GM23338 (cell line): ENCODE results near the gene WDHD1. TPM values are rescaled to one million over a fixed set of nuclear protein-coding genes. Genes with fewer than 3 reads are reported as not detected.
A peak's percentile ranks its signal among the peaks of the same experiment; 100 is the strongest.

Experiments
- ATAC-seq: fragments of 200-7000 bp; cut with Tn5 transposase; 3 replicates; pipeline ENCODE4 v1.9.1; 2020
- DNase-seq: peaks from one replicate; pipeline ENCODE4 v3.0.0-alpha.2; 2015; ENCODE audit warnings: low spot score
- H2AFZ ChIP-seq: fragments of 200-600 bp; sonication (generic); 2 replicates; pipeline ENCODE4 v1.8.0; 2016; ENCODE audit warnings: antibody characterized with exemption, mild to moderate bottlenecking, moderate library complexity
- H3F3A ChIP-seq: fragments of 200-600 bp; sonication (generic); replicated peaks from 2 replicates; pipeline ENCODE4 v1.8.0; 2017; ENCODE audit warnings: antibody characterized with exemption, mixed run types, low read depth
- H3K27ac ChIP-seq: fragments of 200-600 bp; sonication (generic); 2 replicates; pipeline ENCODE4 v1.6.1; 2016; ENCODE audit warnings: low read depth
- H3K27me3 ChIP-seq: fragments of 200-600 bp; sonication (generic); 2 replicates; pipeline ENCODE4 v1.8.0; 2016; ENCODE audit warnings: mild to moderate bottlenecking, mixed run types, moderate library complexity; ENCODE audit not compliant: insufficient read depth
- H3K36me3 ChIP-seq: fragments of 200-600 bp; sonication (generic); 2 replicates; pipeline ENCODE4 v1.8.0; 2016; ENCODE audit warnings: mild to moderate bottlenecking; ENCODE audit not compliant: insufficient read depth
- H3K4me1 ChIP-seq: fragments of 200-600 bp; sonication (generic); 2 replicates; pipeline ENCODE4 v1.8.0; 2016; ENCODE audit warnings: mild to moderate bottlenecking, moderate library complexity; ENCODE audit not compliant: insufficient read depth
- H3K4me2 ChIP-seq: fragments of 200-600 bp; sonication (generic); 2 replicates; pipeline ENCODE4 v1.7.1; 2017; ENCODE audit warnings: mixed run types
- H3K4me3 ChIP-seq: fragments of 200-600 bp; sonication (generic); 2 replicates; pipeline ENCODE4 v1.6.1; 2016; ENCODE audit warnings: mixed run types
- H3K79me2 ChIP-seq: fragments of 200-600 bp; sonication (generic); replicated peaks from 2 replicates; pipeline ENCODE4 v1.8.0; 2017; ENCODE audit warnings: mild to moderate bottlenecking; ENCODE audit not compliant: insufficient read depth
- H3K9me2 ChIP-seq: fragments of 200-600 bp; sonication (generic); 2 replicates; pipeline ENCODE4 v1.8.0; 2017; ENCODE audit not compliant: insufficient read depth
- H4K20me1 ChIP-seq: fragments of 200-600 bp; sonication (generic); replicated peaks from 2 replicates; pipeline ENCODE4 v1.8.0; 2017; ENCODE audit warnings: mild to moderate bottlenecking; ENCODE audit not compliant: insufficient read depth
- H3K27ac Mint-ChIP-seq: 2 replicates; pipeline ENCODE4 v1.8.0; 2020; ENCODE audit warnings: inconsistent platforms, mild to moderate bottlenecking, moderate library complexity, mixed read lengths
- H3K27me3 Mint-ChIP-seq: 3 replicates; pipeline ENCODE4 v1.8.0; 2022; ENCODE audit warnings: low read depth, mild to moderate bottlenecking, moderate library complexity, mixed read lengths, inconsistent platforms; ENCODE audit not compliant: insufficient read depth, poor library complexity
- H3K36me3 Mint-ChIP-seq: 3 replicates; pipeline ENCODE4 v1.8.0; 2021; ENCODE audit warnings: low read depth, mild to moderate bottlenecking, inconsistent platforms, moderate library complexity, mixed read lengths
- H3K4me1 Mint-ChIP-seq: 3 replicates; pipeline ENCODE4 v1.8.0; 2020; ENCODE audit warnings: mild to moderate bottlenecking, inconsistent platforms, mixed read lengths
- H3K4me3 Mint-ChIP-seq: 3 replicates; pipeline ENCODE4 v1.8.0; 2021; ENCODE audit warnings: moderate library complexity, mild to moderate bottlenecking, inconsistent platforms, mixed read lengths
- H3K9me3 Mint-ChIP-seq: 3 replicates; pipeline ENCODE4 v1.8.0; 2020; ENCODE audit warnings: moderate library complexity, mild to moderate bottlenecking, inconsistent platforms, mixed read lengths
- CREB1 ChIP-seq: fragments of 250-450 bp; sonication (Bioruptor Pico); IDR thresholded peaks from 2 replicates; pipeline ENCODE4 v1.5.0; 2020; ENCODE audit warnings: low read depth, mild to moderate bottlenecking, moderate library complexity
- CTCF ChIP-seq, 2 experiments: fragments of 200-600 bp in 1 of 2; sonication (generic) in 1 of 2; conservative IDR thresholded peaks; 2 replicates each; pipeline versions ENCODE4 v1.5.1 to v1.6.1; 2016 to 2017; ENCODE audit warnings: antibody characterized with exemption in 2 of 2, low read depth in 2 of 2, mild to moderate bottlenecking in 2 of 2, moderate library complexity in 1 of 2
- ETS1 ChIP-seq: IDR thresholded peaks from 2 replicates; pipeline ENCODE4 v1.6.1; 2016; ENCODE audit warnings: antibody characterized with exemption
- EZH2 ChIP-seq: fragments of 200-600 bp; sonication (generic); IDR thresholded peaks from one replicate; pipeline ENCODE4 v1.8.0; 2017; ENCODE audit warnings: antibody characterized with exemption, mild to moderate bottlenecking, low read depth; ENCODE audit not compliant: unreplicated experiment
- EZH2phosphoT487 ChIP-seq: fragments of 200-600 bp; sonication (generic); IDR thresholded peaks from one replicate; pipeline ENCODE4 v1.8.1; 2018; ENCODE audit warnings: antibody characterized with exemption; ENCODE audit not compliant: unreplicated experiment
- JUNB ChIP-seq: IDR thresholded peaks from one replicate; pipeline ENCODE4 v1.6.1; 2016; ENCODE audit warnings: antibody characterized with exemption; ENCODE audit not compliant: unreplicated experiment
- NANOG ChIP-seq: IDR thresholded peaks from 2 replicates; pipeline ENCODE4 v1.6.1; 2016; ENCODE audit warnings: antibody characterized with exemption, borderline replicate concordance
- POLR2AphosphoS5 ChIP-seq: IDR thresholded peaks from 2 replicates; pipeline ENCODE4 v1.6.1; 2016; ENCODE audit warnings: antibody characterized with exemption, low read depth
- REST ChIP-seq: IDR thresholded peaks from one replicate; pipeline ENCODE4 v1.6.1; 2018; ENCODE audit warnings: antibody characterized with exemption; ENCODE audit not compliant: unreplicated experiment
- STAT1 ChIP-seq: IDR thresholded peaks from one replicate; pipeline ENCODE4 v1.6.1; 2016; ENCODE audit warnings: antibody characterized with exemption; ENCODE audit not compliant: unreplicated experiment
- ZNF114 ChIP-seq: fragments of 250-450 bp; sonication (Bioruptor Pico); IDR thresholded peaks from 2 replicates; pipeline ENCODE4 v1.5.0; 2020; ENCODE audit warnings: mild to moderate bottlenecking, moderate library complexity
- ZNF331 ChIP-seq: fragments of 250-450 bp; sonication (Bioruptor Pico); IDR thresholded peaks from 2 replicates; pipeline ENCODE4 v1.5.0; 2020; ENCODE audit warnings: low read depth, mild to moderate bottlenecking, moderate library complexity
- ZNF462 ChIP-seq: fragments of 250-450 bp; sonication (Bioruptor Pico); IDR thresholded peaks from 2 replicates; pipeline ENCODE4 v1.5.0; 2020; ENCODE audit warnings: mild to moderate bottlenecking, moderate library complexity
- polyA plus RNA-seq: library from polyadenylated mRNA; unstranded; fragments of >200 nt; fragmentation: Nextera tagmentation; extraction: Ambion mirVana; gene quantifications from 2 replicates; pipeline ENCODE4 v1.2.1, GENCODE V29; 2016
- total RNA-seq: library from RNA; depleted of rRNA; stranded (reverse); fragments of >200 nt; shearing (Covaris generic); gene quantifications from 2 replicates; pipeline ENCODE4 v1.2.3, GENCODE V29; 2014

WDHD1 gene
- total and polyA plus RNA-seq, 2 experiments from 2014 or later = 48.8 to 65.4 TPM

GRCh38 chr14:55053500-55053899, 26.6 kb upstream of the WDHD1 start:
- Mint-ChIP-seq H3K9me3 (no peaks in the 10 kb centered on the region), H3K27me3 (no peaks in the 10 kb centered on the region), H3K4me1 (peaks cover 26% of the 10 kb centered on the region), H3K4me3 (peak overlapping the region; percentile 88), H3K36me3 (peaks cover 45% of the 10 kb centered on the region; the same call in 2 of the 3 replicates), H3K27ac (peak overlapping the region; percentile 34)
- H3F3A ChIP-seq = peaks cover 4% of the 10 kb centered on the region; the same call in 1 of the 2 replicates
- H3K79me2 ChIP-seq = peaks cover 65% of the 10 kb centered on the region
- no peak overlapping the region for H2AFZ ChIP-seq
- H4K20me1 ChIP-seq = peaks cover 25% of the 10 kb centered on the region
- TF ChIP-seq EZH2 (no peak), ZNF114 (CRISPR knock-in tag) (no peak), STAT1 (no peak), POLR2AphosphoS5 (no peak), EZH2phosphoT487 (no peak), CREB1 (CRISPR knock-in tag) (no peak), CTCF (conservative IDR thresholded peaks at IDR 0.05; ENCODE audit: low read depth in 2 of 2) (no peak), ETS1 (no peak), ZNF331 (CRISPR knock-in tag) (no peak), JUNB (no peak), NANOG (no peak), ZNF462 (CRISPR knock-in tag) (no peak), REST (no peak)
- peaks cover 17% of the 10 kb centered on the region for H3K4me1 ChIP-seq
- peak overlapping the region; percentile 83 for H3K4me2 ChIP-seq
- peak overlapping the region; percentile 86 for H3K4me3 ChIP-seq
- ATAC-seq = no peak
- peak overlapping the region; percentile 95; the same call in 1 of the 2 replicates for H3K27ac ChIP-seq
- no peaks in the 10 kb centered on the region for H3K36me3 ChIP-seq
- no peaks in the 10 kb centered on the region for H3K9me2 ChIP-seq
- no peaks in the 10 kb centered on the region for H3K27me3 ChIP-seq
- no peak for DNase-seq
